HCT116 (cell line): Measurements from ENCODE around the gene MPI. TPM values are rescaled to one million over a fixed set of nuclear protein-coding genes. Genes with fewer than 3 reads are reported as not detected.

Experiments used
- ATAC-seq: fragments of 200-7000 bp; cut with Tn5 transposase; 2 replicates; pipeline ENCODE4 v1.9.1; 2020; ENCODE audit warnings: mild to moderate bottlenecking, moderate library complexity
- BruUV-seq: library from RNA; stranded (reverse); fragments of 400-500 nt; replicated peaks from 2 replicates; lab custom pipeline; 2021; lab: Mats Ljungman, UMichigan
- CTCF ChIA-PET: fragments of 300-600 bp; sonication (Branson Sonifier 250); formaldehyde crosslinking; loops from one replicate; lab custom pipeline; 2021; ENCODE audit warnings: antibody characterized with exemption; lab: Charles Lee
- POLR2A ChIA-PET: fragments of 300-600, 350-600 bp; sonication (Branson Sonifier 250); formaldehyde crosslinking; loops from one replicate; lab custom pipeline; 2021; ENCODE audit warnings: antibody characterized with exemption; lab: Charles Lee
- RAD21 ChIA-PET, 2 experiments: fragments of 300-600 bp; sonication (Branson Sonifier 250); formaldehyde crosslinking; loops; one replicate each; lab custom pipeline; 2023; ENCODE audit warnings: low total read pairs in 2 of 2; ENCODE audit not compliant: uncharacterized antibody in 2 of 2, unreplicated experiment in 2 of 2, low non-redundant PET in 1 of 2; lab: Charles Lee
- DNase-seq: peaks from one replicate; pipeline ENCODE4 v3.0.0-alpha.2; 2010; ENCODE audit warnings: low read depth, low spot score
- H2AFZ ChIP-seq: fragments of 200-600 bp; shearing (Covaris generic), sonication (generic); 2 replicates; pipeline ENCODE4 v1.6.1; 2017; ENCODE audit warnings: low read depth, mixed run types, mixed read lengths, antibody characterized with exemption, low read length; ENCODE audit not compliant: poor library complexity, severe bottlenecking
- H3K27ac ChIP-seq: 2 replicates; pipeline ENCODE4 v1.5.1; 2012; ENCODE audit warnings: low read depth, low read length
- H3K27me3 ChIP-seq: fragments of 200-600 bp; sonication (generic); 2 replicates; pipeline ENCODE4 v1.6.1; 2016; ENCODE audit warnings: mixed run types, low read length, mixed read lengths; ENCODE audit not compliant: insufficient read depth
- H3K36me3 ChIP-seq, 2 experiments: fragments of 200-500 bp in 1 of 2; fragments of 200-600 bp in 1 of 2; sonication (Bioruptor generic) in 1 of 2; sonication (generic) in 1 of 2; 2 replicates each; pipeline versions ENCODE4 v1.5.1 to v1.6.1; 2014 to 2016; ENCODE audit warnings: low read length in 2 of 2, inconsistent platforms in 1 of 2, mixed read lengths in 1 of 2, mixed run types in 1 of 2; ENCODE audit not compliant: insufficient read depth in 2 of 2, control insufficient read depth in 1 of 2
- H3K4me1 ChIP-seq, 2 experiments: fragments of 200-600 bp in 1 of 2; sonication (generic) in 1 of 2; 2 replicates each; pipeline versions ENCODE4 v1.5.1 to v1.6.1; 2012 to 2017; ENCODE audit warnings: low read length in 2 of 2, inconsistent platforms in 1 of 2, mild to moderate bottlenecking in 1 of 2, mixed read lengths in 1 of 2, mixed run types in 1 of 2, moderate library complexity in 1 of 2; ENCODE audit not compliant: insufficient read depth in 2 of 2, control insufficient read depth in 1 of 2
- H3K4me2 ChIP-seq: fragments of 200-600 bp; sonication (generic); 2 replicates; pipeline ENCODE4 v1.6.1; 2017; ENCODE audit warnings: mixed run types, low read length, mixed read lengths
- H3K4me3 ChIP-seq, 2 experiments: fragments of 200-600 bp in 1 of 2; sonication (generic) in 1 of 2; replicated peaks in 1 of 2; 2 replicates each; pipeline ENCODE4 v1.5.1; 2011 to 2016; ENCODE audit warnings: low read length in 2 of 2, control low read depth in 1 of 2, low read depth in 1 of 2, mild to moderate bottlenecking in 1 of 2, mixed read lengths in 1 of 2, mixed run types in 1 of 2
- H3K79me2 ChIP-seq: fragments of 200-600 bp; sonication (generic); 2 replicates; pipeline ENCODE4 v1.6.1; 2017; ENCODE audit warnings: mild to moderate bottlenecking, mixed run types, low read length, moderate library complexity, mixed read lengths; ENCODE audit not compliant: insufficient read depth
- H3K9ac ChIP-seq: fragments of 200-600 bp; sonication (generic); 2 replicates; pipeline ENCODE4 v1.6.1; 2016; ENCODE audit warnings: low read length, mixed read lengths
- H3K9me2 ChIP-seq: fragments of 200-600 bp; sonication (generic), shearing (Covaris generic); 2 replicates; pipeline ENCODE4 v1.6.1; 2017; ENCODE audit warnings: mixed run types, mild to moderate bottlenecking, moderate library complexity; ENCODE audit not compliant: insufficient read depth
- H3K9me3 ChIP-seq, 2 experiments: fragments of 200-500 bp in 1 of 2; fragments of 200-600 bp in 1 of 2; sonication (Bioruptor generic) in 1 of 2; sonication (generic) in 1 of 2; 2 replicates each; pipeline ENCODE4 v1.6.1; 2014 to 2017; ENCODE audit warnings: low read length in 2 of 2, mixed read lengths in 2 of 2, inconsistent platforms in 1 of 2, low read depth in 1 of 2, mild to moderate bottlenecking in 1 of 2, mixed run types in 1 of 2, moderate library complexity in 1 of 2; ENCODE audit not compliant: control insufficient read depth in 1 of 2, insufficient read depth in 1 of 2
- H4K20me1 ChIP-seq: fragments of 200-600 bp; sonication (generic), shearing (Covaris generic); 2 replicates; pipeline ENCODE4 v1.6.1; 2017; ENCODE audit warnings: mixed run types, mild to moderate bottlenecking, moderate library complexity; ENCODE audit not compliant: insufficient read depth
- CBX3 ChIP-seq: IDR thresholded peaks from 2 replicates; pipeline ENCODE4 v1.6.1; 2012; ENCODE audit warnings: low read depth
- CEBPB ChIP-seq: IDR thresholded peaks from 2 replicates; pipeline ENCODE4 v1.6.1; 2012; ENCODE audit warnings: low read depth
- CTCF ChIP-seq, 3 experiments: fragments of 200-600 bp in 1 of 3; sonication (generic) in 1 of 3; IDR thresholded peaks in 2 of 3; conservative IDR thresholded peaks in 1 of 3; 2 replicates each; pipeline ENCODE4 v1.5.1; 2012 to 2017; ENCODE audit warnings: low read depth in 2 of 3, low read length in 2 of 3, antibody characterized with exemption in 1 of 3, borderline replicate concordance in 1 of 3, control low read depth in 1 of 3, mild to moderate bottlenecking in 1 of 3, mixed read lengths in 1 of 3, mixed run types in 1 of 3, moderate library complexity in 1 of 3; ENCODE audit not compliant: insufficient read depth in 1 of 3
- EGR1 ChIP-seq: IDR thresholded peaks from 2 replicates; pipeline ENCODE4 v1.6.1; 2012; ENCODE audit warnings: low read depth
- ELF1 ChIP-seq: IDR thresholded peaks from 2 replicates; pipeline ENCODE4 v1.6.1; 2012; ENCODE audit warnings: low read depth, borderline replicate concordance
- EZH2 ChIP-seq: fragments of 200-600 bp; sonication (generic); IDR thresholded peaks from 2 replicates; pipeline ENCODE4 v1.6.1; 2017; ENCODE audit warnings: antibody characterized with exemption, mixed run types
- EZH2phosphoT487 ChIP-seq: fragments of 200-600 bp; IDR thresholded peaks from 2 replicates; pipeline ENCODE4 v1.6.1; 2018; ENCODE audit warnings: antibody characterized with exemption, borderline replicate concordance
- FOSL1 ChIP-seq: IDR thresholded peaks from 2 replicates; pipeline ENCODE4 v1.6.1; 2012; ENCODE audit warnings: low read depth
- JUND ChIP-seq: IDR thresholded peaks from 2 replicates; pipeline ENCODE4 v1.6.1; 2012
- POLR2AphosphoS5 ChIP-seq: IDR thresholded peaks from 2 replicates; pipeline ENCODE4 v1.6.1; 2011; ENCODE audit warnings: mild to moderate bottlenecking, low read depth, low read length, moderate library complexity
- SIN3A ChIP-seq: IDR thresholded peaks from 2 replicates; pipeline ENCODE4 v1.6.1; 2012; ENCODE audit warnings: low read depth
- SP1 ChIP-seq: IDR thresholded peaks from 2 replicates; pipeline ENCODE4 v1.6.1; 2012; ENCODE audit warnings: low read depth
- SRF ChIP-seq: IDR thresholded peaks from 2 replicates; pipeline ENCODE4 v1.6.1; 2012; ENCODE audit warnings: low read depth
- TCF7L2 ChIP-seq: IDR thresholded peaks from 2 replicates; pipeline ENCODE4 v1.7.0; 2011; ENCODE audit warnings: borderline replicate concordance, inconsistent platforms; ENCODE audit not compliant: insufficient read depth, insufficient read length; ENCODE audit errors: extremely low read depth
- ZFX ChIP-seq: fragments of 450-650 bp; IDR thresholded peaks from 2 replicates; pipeline ENCODE4 v1.6.1; 2017
- ZNF274 ChIP-seq: fragments of 200-500 bp; sonication (Bioruptor generic); IDR thresholded peaks from 2 replicates; pipeline ENCODE4 v1.6.1; 2014; ENCODE audit warnings: mild to moderate bottlenecking, low read depth, low read length, inconsistent platforms
- intact Hi-C: fragments of 100-400 bp; cut with micrococcal nuclease; formaldehyde crosslinking; loops from 2 replicates; pipeline ENCODE4 v1.10.0; 2022
- total RNA-seq: library from RNA; stranded (reverse); gene quantifications from one replicate; pipeline ENCODE4 v1.2.1, GENCODE V29; 2021; ENCODE audit not compliant: unreplicated experiment
- TF ChIP-seq, protein P1 (sequence below): IDR thresholded peaks from 2 replicates; pipeline ENCODE4 v1.6.1; 2012; ENCODE audit warnings: low read depth
- TF ChIP-seq, protein P2 (sequence below): IDR thresholded peaks from 2 replicates; pipeline ENCODE4 v1.6.1; 2012

The MPI gene
- total RNA-seq, 1 experiment from 2014 or later: 49.7 TPM

DNA sequence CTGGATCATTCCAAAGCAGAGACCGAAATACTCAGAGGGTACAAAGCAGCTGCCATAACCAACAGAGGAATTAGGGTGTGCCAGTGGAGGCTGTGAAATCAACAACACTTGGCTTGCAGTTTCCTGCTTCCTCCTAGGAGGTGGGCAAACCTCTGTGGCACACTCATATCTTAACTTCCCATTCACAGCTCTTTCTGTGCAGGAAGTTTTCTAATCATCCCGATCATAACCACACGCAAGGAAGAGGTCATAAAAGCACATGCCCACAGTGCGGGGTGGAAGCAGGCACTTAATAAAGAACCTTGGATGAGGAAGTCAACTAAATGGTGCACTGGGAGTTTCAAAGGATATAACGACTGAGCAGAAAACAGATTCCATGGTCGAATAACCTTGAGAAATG lies 21.8 kb upstream of the MPI start:
- POLR2A ChIA-PET: no interaction called here
- TF ChIP-seq SP1: no peak
- TF ChIP-seq TCF7L2: no peak
- TF ChIP-seq ZFX: no peak
- no peak for TF ChIP-seq CTCF (IDR thresholded peaks at IDR 0.05 in 2 of 3, conservative IDR thresholded peaks at IDR 0.05 in 1 of 3; ENCODE audit: borderline replicate concordance in 1 of 3, insufficient read depth in 1 of 3, low read depth in 2 of 3, low read length in 2 of 3)
- TF ChIP-seq CEBPB: no peak
- TF ChIP-seq ELF1: no peak
- TF ChIP-seq EGR1: no peak
- TF ChIP-seq, protein P1, sequence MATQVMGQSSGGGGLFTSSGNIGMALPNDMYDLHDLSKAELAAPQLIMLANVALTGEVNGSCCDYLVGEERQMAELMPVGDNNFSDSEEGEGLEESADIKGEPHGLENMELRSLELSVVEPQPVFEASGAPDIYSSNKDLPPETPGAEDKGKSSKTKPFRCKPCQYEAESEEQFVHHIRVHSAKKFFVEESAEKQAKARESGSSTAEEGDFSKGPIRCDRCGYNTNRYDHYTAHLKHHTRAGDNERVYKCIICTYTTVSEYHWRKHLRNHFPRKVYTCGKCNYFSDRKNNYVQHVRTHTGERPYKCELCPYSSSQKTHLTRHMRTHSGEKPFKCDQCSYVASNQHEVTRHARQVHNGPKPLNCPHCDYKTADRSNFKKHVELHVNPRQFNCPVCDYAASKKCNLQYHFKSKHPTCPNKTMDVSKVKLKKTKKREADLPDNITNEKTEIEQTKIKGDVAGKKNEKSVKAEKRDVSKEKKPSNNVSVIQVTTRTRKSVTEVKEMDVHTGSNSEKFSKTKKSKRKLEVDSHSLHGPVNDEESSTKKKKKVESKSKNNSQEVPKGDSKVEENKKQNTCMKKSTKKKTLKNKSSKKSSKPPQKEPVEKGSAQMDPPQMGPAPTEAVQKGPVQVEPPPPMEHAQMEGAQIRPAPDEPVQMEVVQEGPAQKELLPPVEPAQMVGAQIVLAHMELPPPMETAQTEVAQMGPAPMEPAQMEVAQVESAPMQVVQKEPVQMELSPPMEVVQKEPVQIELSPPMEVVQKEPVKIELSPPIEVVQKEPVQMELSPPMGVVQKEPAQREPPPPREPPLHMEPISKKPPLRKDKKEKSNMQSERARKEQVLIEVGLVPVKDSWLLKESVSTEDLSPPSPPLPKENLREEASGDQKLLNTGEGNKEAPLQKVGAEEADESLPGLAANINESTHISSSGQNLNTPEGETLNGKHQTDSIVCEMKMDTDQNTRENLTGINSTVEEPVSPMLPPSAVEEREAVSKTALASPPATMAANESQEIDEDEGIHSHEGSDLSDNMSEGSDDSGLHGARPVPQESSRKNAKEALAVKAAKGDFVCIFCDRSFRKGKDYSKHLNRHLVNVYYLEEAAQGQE: no peak
- TF ChIP-seq EZH2phosphoT487: no peak
- no peak for TF ChIP-seq POLR2AphosphoS5
- TF ChIP-seq CBX3: no peak
- TF ChIP-seq ZNF274: no peak
- no peak for TF ChIP-seq SRF
- TF ChIP-seq FOSL1: no peak
- no peak for TF ChIP-seq JUND
- TF ChIP-seq EZH2: no peak
- no peak for TF ChIP-seq SIN3A
- TF ChIP-seq, protein P2, sequence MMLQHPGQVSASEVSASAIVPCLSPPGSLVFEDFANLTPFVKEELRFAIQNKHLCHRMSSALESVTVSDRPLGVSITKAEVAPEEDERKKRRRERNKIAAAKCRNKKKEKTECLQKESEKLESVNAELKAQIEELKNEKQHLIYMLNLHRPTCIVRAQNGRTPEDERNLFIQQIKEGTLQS: no peak
- TF ChIP-seq, all 23 proteins: peak for 0
- no peak overlapping the region for H3K27ac ChIP-seq
- H3K4me3 ChIP-seq: no peak overlapping the region
- DNase-seq (no peak), ATAC-seq (no peak)
- peaks cover 84% of the 10 kb centered on the region for H3K79me2 ChIP-seq
- ChIA-PET RAD21 (no interaction called here), CTCF (no interaction called here)
- H3K9me3 ChIP-seq: no peaks in the 10 kb centered on the region
- no peaks in the 10 kb centered on the region for H4K20me1 ChIP-seq
- BruUV-seq: no TSS peak
- intact Hi-C loops: no loop called here
- H2AFZ ChIP-seq: no peak overlapping the region
- H3K9ac ChIP-seq: no peak overlapping the region
- H3K36me3 ChIP-seq: peaks cover 0 to 8% of the 10 kb centered on the region in 2 experiments; a peak in 1 of 4 replicates
- H3K9me2 ChIP-seq: no peaks in the 10 kb centered on the region
- H3K27me3 ChIP-seq: no peaks in the 10 kb centered on the region
- no peak overlapping the region for H3K4me2 ChIP-seq
- H3K4me1 ChIP-seq: peaks cover 18 to 63% of the 10 kb centered on the region in 2 experiments
